WTC11 (cell line): Measurements from ENCODE around the gene IRX4. TPM values are rescaled to one million over a fixed set of nuclear protein-coding genes. Genes with fewer than 3 reads are reported as not detected.

ENCODE experiments used
- ATAC-seq: fragments of 200-7000 bp; cut with Tn5 transposase; 2 replicates; pipeline ENCODE4 v1.10.0; 2021; ENCODE audit warnings: mild to moderate bottlenecking, moderate library complexity
- CTCF ChIA-PET: fragments of 300-600 bp; sonication (Branson Sonifier 250); formaldehyde crosslinking; loops from one replicate; lab custom pipeline; 2021; ENCODE audit warnings: antibody characterized with exemption; lab: Charles Lee
- POLR2A ChIA-PET: fragments of 350-600 bp; sonication (Branson Sonifier 250); formaldehyde crosslinking; loops from one replicate; lab custom pipeline; 2021; ENCODE audit warnings: antibody characterized with exemption; lab: Charles Lee
- DNase-seq: peaks from one replicate; pipeline ENCODE4 v3.0.0; 2021; ENCODE audit warnings: low spot score
- H3K27ac Mint-ChIP-seq: 2 replicates; pipeline ENCODE4 v1.8.0; 2021; ENCODE audit warnings: mixed read lengths
- H3K27me3 Mint-ChIP-seq: 2 replicates; pipeline ENCODE4 v1.8.0; 2021; ENCODE audit warnings: low read depth, mild to moderate bottlenecking, moderate library complexity, mixed read lengths
- H3K36me3 Mint-ChIP-seq: 2 replicates; pipeline ENCODE4 v1.8.0; 2021; ENCODE audit warnings: mixed read lengths
- H3K4me1 Mint-ChIP-seq: 2 replicates; pipeline ENCODE4 v1.8.0; 2022; ENCODE audit warnings: mixed read lengths
- H3K4me3 Mint-ChIP-seq: 2 replicates; pipeline ENCODE4 v1.8.0; 2021; ENCODE audit warnings: mild to moderate bottlenecking, moderate library complexity, mixed read lengths
- H3K9me3 Mint-ChIP-seq: 2 replicates; pipeline ENCODE4 v1.8.0; 2021; ENCODE audit warnings: mixed read lengths
- ATF1 ChIP-seq: sonication (generic); formaldehyde crosslinking; IDR thresholded peaks from 2 replicates; pipeline ENCODE4 v1.8.1; 2023; ENCODE audit warnings: mild to moderate bottlenecking, moderate library complexity, missing genetic modification reagents
- ELF4 ChIP-seq: sonication (generic); formaldehyde crosslinking; IDR thresholded peaks from 2 replicates; pipeline ENCODE4 v1.8.1; 2022; ENCODE audit warnings: low read depth, mild to moderate bottlenecking, moderate library complexity, missing genetic modification reagents
- ESRRA ChIP-seq: sonication (generic); formaldehyde crosslinking; IDR thresholded peaks from 2 replicates; pipeline ENCODE4 v1.8.1; 2022; ENCODE audit warnings: mild to moderate bottlenecking, missing genetic modification reagents, borderline replicate concordance
- FOXP1 ChIP-seq: sonication (generic); formaldehyde crosslinking; IDR thresholded peaks from 2 replicates; pipeline ENCODE4 v1.8.0; 2022; ENCODE audit warnings: missing genetic modification reagents, mild to moderate bottlenecking, moderate library complexity, borderline replicate concordance
- GABPB1 ChIP-seq: sonication (generic); formaldehyde crosslinking; IDR thresholded peaks from 2 replicates; pipeline ENCODE4 v1.8.1; 2023; ENCODE audit warnings: mild to moderate bottlenecking, missing genetic modification reagents
- GTF2I ChIP-seq: fragments of 250-450 bp; sonication (Bioruptor Pico); conservative IDR thresholded peaks from 2 replicates; pipeline ENCODE4 v1.4.0; 2021; ENCODE audit warnings: mild to moderate bottlenecking
- MXD4 ChIP-seq: fragments of 250-450 bp; sonication (Bioruptor Pico); IDR thresholded peaks from 2 replicates; pipeline ENCODE4 v1.8.0; 2021; ENCODE audit warnings: mild to moderate bottlenecking, moderate library complexity, borderline replicate concordance
- NFE2L1 ChIP-seq: sonication (generic); formaldehyde crosslinking; IDR thresholded peaks from 2 replicates; pipeline ENCODE4 v1.8.1; 2023; ENCODE audit warnings: missing genetic modification reagents
- NFYB ChIP-seq: sonication (generic); formaldehyde crosslinking; conservative IDR thresholded peaks from 2 replicates; pipeline ENCODE4 v1.8.0; 2022; ENCODE audit warnings: low read depth, missing genetic modification reagents
- NR3C1 ChIP-seq: sonication (generic); formaldehyde crosslinking; conservative IDR thresholded peaks from 2 replicates; pipeline ENCODE4 v1.8.1; 2023; ENCODE audit warnings: low read depth, mild to moderate bottlenecking, missing genetic modification reagents
- PRRX2 ChIP-seq: fragments of 250-450 bp; sonication (Bioruptor Pico); IDR thresholded peaks from 2 replicates; pipeline ENCODE4 v1.8.0; 2021; ENCODE audit warnings: mild to moderate bottlenecking
- TEAD4 ChIP-seq: sonication (generic); formaldehyde crosslinking; IDR thresholded peaks from 2 replicates; pipeline ENCODE4 v1.8.0; 2022; ENCODE audit warnings: mild to moderate bottlenecking, missing genetic modification reagents
- TP53 ChIP-seq: sonication (generic); formaldehyde crosslinking; IDR thresholded peaks from 2 replicates; pipeline ENCODE4 v1.8.1; 2023; ENCODE audit warnings: mild to moderate bottlenecking, missing genetic modification reagents
- ZNF121 ChIP-seq: sonication (generic); formaldehyde crosslinking; IDR thresholded peaks from 2 replicates; pipeline ENCODE4 v1.8.0; 2023; ENCODE audit warnings: missing genetic modification reagents
- ZNF219 ChIP-seq: sonication (generic); formaldehyde crosslinking; IDR thresholded peaks from 2 replicates; pipeline ENCODE4 v1.8.0; 2023; ENCODE audit warnings: missing genetic modification reagents, mild to moderate bottlenecking, borderline replicate concordance
- ZNF317 ChIP-seq: sonication (generic); formaldehyde crosslinking; IDR thresholded peaks from 2 replicates; pipeline ENCODE4 v1.8.1; 2023; ENCODE audit warnings: low read depth, mild to moderate bottlenecking, moderate library complexity, missing genetic modification reagents, borderline replicate concordance
- total RNA-seq: library from RNA; stranded (reverse); gene quantifications from 3 replicates; pipeline ENCODE4 v1.2.3, GENCODE V29; 2021
- TF ChIP-seq, protein P1 (sequence below): sonication (generic); formaldehyde crosslinking; IDR thresholded peaks from 2 replicates; pipeline ENCODE4 v1.8.1; 2023; ENCODE audit warnings: mild to moderate bottlenecking, moderate library complexity, missing genetic modification reagents
- TF ChIP-seq, protein P2 (sequence below): fragments of 250-450 bp; sonication (Bioruptor Pico); IDR thresholded peaks from 2 replicates; pipeline ENCODE4 v1.9.0; 2021; ENCODE audit warnings: moderate library complexity, mild to moderate bottlenecking, inconsistent platforms, borderline replicate concordance
- TF ChIP-seq, protein P3 (sequence below): sonication (generic); formaldehyde crosslinking; IDR thresholded peaks from 2 replicates; pipeline ENCODE4 v1.8.1; 2023; ENCODE audit warnings: mild to moderate bottlenecking, missing genetic modification reagents
- TF ChIP-seq, protein P4 (sequence below): sonication (generic); formaldehyde crosslinking; IDR thresholded peaks from 2 replicates; pipeline ENCODE4 v1.8.0; 2022; ENCODE audit warnings: mild to moderate bottlenecking, missing genetic modification reagents
- TF ChIP-seq, protein P5 (sequence below): sonication (generic); formaldehyde crosslinking; IDR thresholded peaks from 2 replicates; pipeline ENCODE4 v1.8.1; 2023; ENCODE audit warnings: mild to moderate bottlenecking, missing genetic modification reagents, moderate library complexity
- TF ChIP-seq, protein P6 (sequence below): fragments of 250-450 bp; sonication (Bioruptor Pico); IDR thresholded peaks from 2 replicates; pipeline ENCODE4 v1.9.0; 2021; ENCODE audit warnings: mild to moderate bottlenecking
- TF ChIP-seq, protein P7 (sequence below): sonication (generic); formaldehyde crosslinking; IDR thresholded peaks from 2 replicates; pipeline ENCODE4 v1.8.1; 2023; ENCODE audit warnings: mild to moderate bottlenecking, missing genetic modification reagents, borderline replicate concordance

Gene IRX4
- total RNA-seq, 1 experiment from 2014 or later, result 9.0 TPM

DNA sequence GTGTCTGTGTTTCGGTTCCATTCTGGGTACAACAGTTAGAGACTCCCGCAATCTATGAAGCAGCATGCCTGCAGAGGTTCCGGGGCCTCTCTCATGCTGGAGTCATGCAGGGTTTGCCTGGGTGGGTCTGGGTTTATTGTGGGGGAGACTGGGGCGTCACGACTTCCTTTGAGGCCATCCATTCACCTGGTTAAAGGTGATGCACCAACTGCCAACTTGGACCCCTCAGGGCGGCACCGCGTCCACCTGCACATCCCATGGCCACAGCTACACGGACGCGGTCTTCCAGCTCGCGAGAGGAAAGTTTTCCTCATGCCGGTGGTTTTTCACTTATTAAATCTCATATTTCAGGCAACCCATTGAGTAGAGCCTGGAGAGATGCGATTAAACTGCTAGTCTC lies 30.9 kb upstream of the IRX4 start:
- Mint-ChIP-seq H3K27me3 (no peaks in the 10 kb centered on the region), H3K4me1 (0 out of 2 replicates have a peak, but pooled peaks cover 2% of the 10 kb centered on the region), H3K27ac (no peak overlapping the region), H3K9me3 (no peaks in the 10 kb centered on the region; the same call in 1 of the 2 replicates), H3K4me3 (no peak overlapping the region), H3K36me3 (no peaks in the 10 kb centered on the region)
- ATAC-seq, result no peak
- no peak for DNase-seq
- CTCF ChIA-PET, result no interaction called here
- TF ChIP-seq NR3C1 (CRISPR knock-in tag) (no peak), GTF2I (CRISPR knock-in tag) (no peak), FOXP1 (CRISPR knock-in tag) (no peak), ESRRA (CRISPR knock-in tag) (no peak), MXD4 (no peak), ELF4 (CRISPR knock-in tag) (no peak), ZNF317 (no peak), GABPB1 (no peak), NFE2L1 (CRISPR knock-in tag) (no peak)
- TF ChIP-seq, protein P1, sequence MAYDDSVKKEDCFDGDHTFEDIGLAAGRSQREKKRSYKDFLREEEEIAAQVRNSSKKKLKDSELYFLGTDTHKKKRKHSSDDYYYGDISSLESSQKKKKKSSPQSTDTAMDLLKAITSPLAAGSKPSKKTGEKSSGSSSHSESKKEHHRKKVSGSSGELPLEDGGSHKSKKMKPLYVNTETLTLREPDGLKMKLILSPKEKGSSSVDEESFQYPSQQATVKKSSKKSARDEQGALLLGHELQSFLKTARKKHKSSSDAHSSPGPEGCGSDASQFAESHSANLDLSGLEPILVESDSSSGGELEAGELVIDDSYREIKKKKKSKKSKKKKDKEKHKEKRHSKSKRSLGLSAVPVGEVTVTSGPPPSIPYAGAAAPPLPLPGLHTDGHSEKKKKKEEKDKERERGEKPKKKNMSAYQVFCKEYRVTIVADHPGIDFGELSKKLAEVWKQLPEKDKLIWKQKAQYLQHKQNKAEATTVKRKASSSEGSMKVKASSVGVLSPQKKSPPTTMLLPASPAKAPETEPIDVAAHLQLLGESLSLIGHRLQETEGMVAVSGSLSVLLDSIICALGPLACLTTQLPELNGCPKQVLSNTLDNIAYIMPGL, result no peak
- TF ChIP-seq, protein P2, sequence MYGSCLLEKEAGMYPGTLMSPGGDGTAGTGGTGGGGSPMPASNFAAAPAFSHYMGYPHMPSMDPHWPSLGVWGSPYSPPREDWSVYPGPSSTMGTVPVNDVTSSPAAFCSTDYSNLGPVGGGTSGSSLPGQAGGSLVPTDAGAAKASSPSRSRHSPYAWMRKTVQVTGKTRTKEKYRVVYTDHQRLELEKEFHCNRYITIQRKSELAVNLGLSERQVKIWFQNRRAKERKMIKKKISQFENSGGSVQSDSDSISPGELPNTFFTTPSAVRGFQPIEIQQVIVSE (CRISPR knock-in tag), result no peak
- TF ChIP-seq, protein P3, sequence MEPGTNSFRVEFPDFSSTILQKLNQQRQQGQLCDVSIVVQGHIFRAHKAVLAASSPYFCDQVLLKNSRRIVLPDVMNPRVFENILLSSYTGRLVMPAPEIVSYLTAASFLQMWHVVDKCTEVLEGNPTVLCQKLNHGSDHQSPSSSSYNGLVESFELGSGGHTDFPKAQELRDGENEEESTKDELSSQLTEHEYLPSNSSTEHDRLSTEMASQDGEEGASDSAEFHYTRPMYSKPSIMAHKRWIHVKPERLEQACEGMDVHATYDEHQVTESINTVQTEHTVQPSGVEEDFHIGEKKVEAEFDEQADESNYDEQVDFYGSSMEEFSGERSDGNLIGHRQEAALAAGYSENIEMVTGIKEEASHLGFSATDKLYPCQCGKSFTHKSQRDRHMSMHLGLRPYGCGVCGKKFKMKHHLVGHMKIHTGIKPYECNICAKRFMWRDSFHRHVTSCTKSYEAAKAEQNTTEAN (CRISPR knock-in tag), result no peak
- TF ChIP-seq, protein P4, sequence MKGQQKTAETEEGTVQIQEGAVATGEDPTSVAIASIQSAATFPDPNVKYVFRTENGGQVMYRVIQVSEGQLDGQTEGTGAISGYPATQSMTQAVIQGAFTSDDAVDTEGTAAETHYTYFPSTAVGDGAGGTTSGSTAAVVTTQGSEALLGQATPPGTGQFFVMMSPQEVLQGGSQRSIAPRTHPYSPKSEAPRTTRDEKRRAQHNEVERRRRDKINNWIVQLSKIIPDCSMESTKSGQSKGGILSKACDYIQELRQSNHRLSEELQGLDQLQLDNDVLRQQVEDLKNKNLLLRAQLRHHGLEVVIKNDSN (CRISPR knock-in tag), result no peak
- POLR2A ChIA-PET, result no interaction called here

DNA sequence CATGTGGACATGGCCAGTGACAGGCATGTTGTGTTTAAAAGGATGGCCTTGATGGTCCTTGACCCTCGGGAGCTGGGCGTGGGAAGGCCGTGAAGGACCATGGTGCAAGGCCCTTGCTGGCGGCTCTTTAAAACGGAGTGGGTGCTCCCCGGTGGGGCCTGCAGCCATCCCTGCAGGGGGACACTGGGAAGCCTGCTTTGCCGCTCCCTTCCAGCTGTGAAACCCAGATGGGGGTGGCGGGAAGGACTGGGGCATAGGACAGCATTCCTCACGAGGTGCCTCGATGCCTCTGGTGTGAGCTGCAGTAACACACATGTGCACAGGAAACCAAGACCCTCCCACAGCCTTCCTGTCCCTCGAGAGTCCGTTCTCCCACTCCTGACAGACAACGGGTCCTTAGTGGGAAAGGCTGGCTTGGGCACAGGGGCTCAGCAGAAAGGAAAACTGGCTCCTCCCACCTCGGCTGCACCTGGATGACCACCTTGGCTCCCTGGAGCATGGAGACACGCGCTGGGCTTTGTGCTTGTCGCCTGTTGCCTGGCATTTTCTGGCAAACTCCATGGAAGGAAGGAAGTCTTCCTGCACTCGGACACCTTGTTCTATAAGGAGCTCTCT lies 30.3 kb upstream of the IRX4 start:
- Mint-ChIP-seq H3K4me1 (0 out of 2 replicates have a peak, but pooled peaks cover 2% of the 10 kb centered on the region), H3K27ac (no peak overlapping the region), H3K9me3 (no peaks in the 10 kb centered on the region; the same call in 1 of the 2 replicates), H3K27me3 (no peaks in the 10 kb centered on the region), H3K4me3 (no peak overlapping the region), H3K36me3 (no peaks in the 10 kb centered on the region)
- DNase-seq, result no peak
- ATAC-seq, result no peak
- POLR2A ChIA-PET, result no interaction called here
- CTCF ChIA-PET, result no interaction called here
- TF ChIP-seq, protein P5, sequence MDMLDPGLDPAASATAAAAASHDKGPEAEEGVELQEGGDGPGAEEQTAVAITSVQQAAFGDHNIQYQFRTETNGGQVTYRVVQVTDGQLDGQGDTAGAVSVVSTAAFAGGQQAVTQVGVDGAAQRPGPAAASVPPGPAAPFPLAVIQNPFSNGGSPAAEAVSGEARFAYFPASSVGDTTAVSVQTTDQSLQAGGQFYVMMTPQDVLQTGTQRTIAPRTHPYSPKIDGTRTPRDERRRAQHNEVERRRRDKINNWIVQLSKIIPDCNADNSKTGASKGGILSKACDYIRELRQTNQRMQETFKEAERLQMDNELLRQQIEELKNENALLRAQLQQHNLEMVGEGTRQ (CRISPR knock-in tag), result no peak
- TF ChIP-seq ZNF219 (CRISPR knock-in tag) (no peak), ESRRA (CRISPR knock-in tag) (no peak), ZNF121 (CRISPR knock-in tag) (no peak), PRRX2 (CRISPR knock-in tag) (no peak), ATF1 (CRISPR knock-in tag) (no peak), TEAD4 (CRISPR knock-in tag) (no peak), TP53 (CRISPR knock-in tag) (no peak), GTF2I (CRISPR knock-in tag) (no peak), NFYB (no peak), FOXP1 (CRISPR knock-in tag) (no peak)
- TF ChIP-seq, protein P6, sequence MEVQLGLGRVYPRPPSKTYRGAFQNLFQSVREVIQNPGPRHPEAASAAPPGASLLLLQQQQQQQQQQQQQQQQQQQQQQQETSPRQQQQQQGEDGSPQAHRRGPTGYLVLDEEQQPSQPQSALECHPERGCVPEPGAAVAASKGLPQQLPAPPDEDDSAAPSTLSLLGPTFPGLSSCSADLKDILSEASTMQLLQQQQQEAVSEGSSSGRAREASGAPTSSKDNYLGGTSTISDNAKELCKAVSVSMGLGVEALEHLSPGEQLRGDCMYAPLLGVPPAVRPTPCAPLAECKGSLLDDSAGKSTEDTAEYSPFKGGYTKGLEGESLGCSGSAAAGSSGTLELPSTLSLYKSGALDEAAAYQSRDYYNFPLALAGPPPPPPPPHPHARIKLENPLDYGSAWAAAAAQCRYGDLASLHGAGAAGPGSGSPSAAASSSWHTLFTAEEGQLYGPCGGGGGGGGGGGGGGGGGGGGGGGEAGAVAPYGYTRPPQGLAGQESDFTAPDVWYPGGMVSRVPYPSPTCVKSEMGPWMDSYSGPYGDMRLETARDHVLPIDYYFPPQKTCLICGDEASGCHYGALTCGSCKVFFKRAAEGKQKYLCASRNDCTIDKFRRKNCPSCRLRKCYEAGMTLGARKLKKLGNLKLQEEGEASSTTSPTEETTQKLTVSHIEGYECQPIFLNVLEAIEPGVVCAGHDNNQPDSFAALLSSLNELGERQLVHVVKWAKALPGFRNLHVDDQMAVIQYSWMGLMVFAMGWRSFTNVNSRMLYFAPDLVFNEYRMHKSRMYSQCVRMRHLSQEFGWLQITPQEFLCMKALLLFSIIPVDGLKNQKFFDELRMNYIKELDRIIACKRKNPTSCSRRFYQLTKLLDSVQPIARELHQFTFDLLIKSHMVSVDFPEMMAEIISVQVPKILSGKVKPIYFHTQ (CRISPR knock-in tag), result no peak
- TF ChIP-seq, protein P7, sequence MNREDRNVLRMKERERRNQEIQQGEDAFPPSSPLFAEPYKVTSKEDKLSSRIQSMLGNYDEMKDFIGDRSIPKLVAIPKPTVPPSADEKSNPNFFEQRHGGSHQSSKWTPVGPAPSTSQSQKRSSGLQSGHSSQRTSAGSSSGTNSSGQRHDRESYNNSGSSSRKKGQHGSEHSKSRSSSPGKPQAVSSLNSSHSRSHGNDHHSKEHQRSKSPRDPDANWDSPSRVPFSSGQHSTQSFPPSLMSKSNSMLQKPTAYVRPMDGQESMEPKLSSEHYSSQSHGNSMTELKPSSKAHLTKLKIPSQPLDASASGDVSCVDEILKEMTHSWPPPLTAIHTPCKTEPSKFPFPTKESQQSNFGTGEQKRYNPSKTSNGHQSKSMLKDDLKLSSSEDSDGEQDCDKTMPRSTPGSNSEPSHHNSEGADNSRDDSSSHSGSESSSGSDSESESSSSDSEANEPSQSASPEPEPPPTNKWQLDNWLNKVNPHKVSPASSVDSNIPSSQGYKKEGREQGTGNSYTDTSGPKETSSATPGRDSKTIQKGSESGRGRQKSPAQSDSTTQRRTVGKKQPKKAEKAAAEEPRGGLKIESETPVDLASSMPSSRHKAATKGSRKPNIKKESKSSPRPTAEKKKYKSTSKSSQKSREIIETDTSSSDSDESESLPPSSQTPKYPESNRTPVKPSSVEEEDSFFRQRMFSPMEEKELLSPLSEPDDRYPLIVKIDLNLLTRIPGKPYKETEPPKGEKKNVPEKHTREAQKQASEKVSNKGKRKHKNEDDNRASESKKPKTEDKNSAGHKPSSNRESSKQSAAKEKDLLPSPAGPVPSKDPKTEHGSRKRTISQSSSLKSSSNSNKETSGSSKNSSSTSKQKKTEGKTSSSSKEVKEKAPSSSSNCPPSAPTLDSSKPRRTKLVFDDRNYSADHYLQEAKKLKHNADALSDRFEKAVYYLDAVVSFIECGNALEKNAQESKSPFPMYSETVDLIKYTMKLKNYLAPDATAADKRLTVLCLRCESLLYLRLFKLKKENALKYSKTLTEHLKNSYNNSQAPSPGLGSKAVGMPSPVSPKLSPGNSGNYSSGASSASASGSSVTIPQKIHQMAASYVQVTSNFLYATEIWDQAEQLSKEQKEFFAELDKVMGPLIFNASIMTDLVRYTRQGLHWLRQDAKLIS (CRISPR knock-in tag), result no peak
